GF-D8 (cell line): Measurements from ENCODE around the gene ZNF462.

Experiments
- DNase-seq: peaks from one replicate; lab custom pipeline; 2025; lab: John Stamatoyannopoulos, UW

ZNF462 gene

DNA sequence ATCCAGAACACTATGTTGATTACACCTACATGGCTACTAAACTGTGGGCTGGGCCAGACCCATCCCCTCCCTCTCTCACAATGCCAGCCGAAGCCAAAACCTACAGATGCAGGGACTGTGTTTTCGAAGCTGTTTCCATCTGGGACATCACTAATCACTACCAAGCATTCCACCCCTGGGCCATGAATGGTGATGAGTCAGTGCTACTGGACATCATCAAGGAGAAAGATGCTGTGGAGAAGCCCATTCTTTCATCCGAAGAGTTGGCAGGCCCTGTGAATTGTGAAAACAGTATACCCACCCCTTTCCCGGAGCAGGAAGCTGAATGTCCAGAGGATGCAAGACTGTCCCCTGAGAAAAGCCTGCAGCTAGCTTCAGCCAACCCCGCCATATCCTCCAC is 65.0 kb downstream of the ZNF462 start:
- no peak for DNase-seq

DNA sequence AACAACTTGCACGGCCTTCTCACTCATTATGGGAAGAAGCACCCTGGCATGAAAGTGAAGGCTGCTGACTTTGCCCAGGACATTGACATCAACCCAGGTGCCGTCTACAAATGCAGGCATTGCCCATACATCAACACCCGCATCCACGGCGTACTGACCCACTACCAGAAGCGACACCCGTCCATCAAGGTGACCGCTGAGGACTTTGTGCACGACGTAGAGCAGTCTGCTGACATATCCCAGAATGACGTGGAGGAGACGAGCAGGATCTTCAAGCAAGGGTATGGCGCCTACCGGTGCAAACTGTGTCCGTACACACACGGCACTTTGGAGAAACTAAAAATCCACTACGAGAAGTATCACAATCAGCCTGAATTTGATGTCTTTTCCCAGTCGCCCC is 65.4 kb downstream of the ZNF462 start:
- DNase-seq: no peak

DNA sequence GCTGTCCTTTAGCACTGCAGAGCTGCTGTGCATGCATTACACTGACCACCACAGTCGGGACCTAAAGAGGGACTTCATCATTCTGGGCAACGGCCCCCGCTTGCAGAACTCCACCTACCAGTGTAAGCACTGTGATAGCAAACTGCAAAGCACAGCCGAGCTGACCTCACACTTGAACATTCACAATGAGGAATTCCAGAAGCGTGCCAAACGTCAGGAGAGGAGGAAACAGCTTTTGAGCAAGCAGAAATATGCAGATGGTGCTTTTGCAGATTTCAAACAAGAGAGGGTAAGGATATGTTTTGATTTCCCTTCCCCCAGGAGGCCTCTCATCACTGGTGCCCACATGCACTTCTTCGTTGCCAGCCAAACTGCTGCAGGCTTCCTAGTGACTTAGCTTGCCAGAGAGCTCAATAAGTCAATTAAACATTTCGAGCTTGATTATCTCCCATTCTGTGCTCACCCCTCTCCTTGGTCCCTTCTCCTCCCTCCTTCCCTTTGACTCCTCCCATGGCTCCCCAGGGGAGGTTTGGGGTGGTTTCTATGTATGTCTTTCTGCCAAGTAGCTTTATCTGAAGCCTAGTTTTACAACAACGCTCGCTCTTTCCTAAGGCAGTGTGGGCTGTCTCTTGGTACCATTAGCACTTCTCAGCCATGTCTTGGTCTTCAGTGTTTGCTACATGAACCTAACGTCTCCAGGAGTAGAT is 66.7 kb downstream of the ZNF462 start:
- no peak for DNase-seq

DNA sequence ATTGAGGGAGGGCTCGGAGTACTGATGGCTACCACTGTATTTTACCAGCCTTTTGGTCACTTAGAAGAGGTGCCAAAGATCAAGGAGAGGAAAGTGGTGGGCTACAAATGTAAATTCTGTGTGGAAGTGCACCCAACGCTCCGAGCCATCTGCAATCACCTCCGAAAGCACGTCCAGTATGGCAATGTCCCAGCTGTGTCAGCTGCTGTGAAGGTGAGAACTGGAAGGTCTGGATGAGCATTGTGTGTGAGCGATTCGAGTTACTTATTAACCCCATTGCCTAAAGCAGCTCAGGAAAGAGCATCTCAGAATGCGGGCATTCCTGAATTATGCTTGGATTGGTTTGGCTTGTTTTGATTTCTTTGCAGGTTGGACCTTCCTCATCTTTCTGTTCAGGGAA is 67.5 kb downstream of the ZNF462 start:
- no peak for DNase-seq

DNA sequence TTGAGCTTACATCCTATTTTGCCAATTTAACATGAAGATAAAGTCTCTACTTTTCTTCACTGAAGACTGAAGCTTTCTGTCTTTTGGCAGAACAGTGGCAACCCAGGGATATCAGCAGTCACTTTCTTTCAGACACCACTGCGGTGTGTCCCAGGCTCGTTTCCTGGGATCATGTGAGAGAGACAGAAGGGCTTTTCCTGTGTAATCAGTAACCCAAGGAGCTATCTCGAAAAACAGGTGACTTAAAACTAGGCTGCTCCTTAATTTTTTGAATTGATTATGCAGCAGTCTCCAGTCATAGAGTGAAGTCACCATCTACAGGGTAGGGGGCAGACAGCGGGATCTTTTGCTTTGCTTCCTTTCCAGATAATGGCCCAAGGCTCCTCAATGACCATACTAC is 68.5 kb downstream of the ZNF462 start:
- DNase-seq: no peak

DNA sequence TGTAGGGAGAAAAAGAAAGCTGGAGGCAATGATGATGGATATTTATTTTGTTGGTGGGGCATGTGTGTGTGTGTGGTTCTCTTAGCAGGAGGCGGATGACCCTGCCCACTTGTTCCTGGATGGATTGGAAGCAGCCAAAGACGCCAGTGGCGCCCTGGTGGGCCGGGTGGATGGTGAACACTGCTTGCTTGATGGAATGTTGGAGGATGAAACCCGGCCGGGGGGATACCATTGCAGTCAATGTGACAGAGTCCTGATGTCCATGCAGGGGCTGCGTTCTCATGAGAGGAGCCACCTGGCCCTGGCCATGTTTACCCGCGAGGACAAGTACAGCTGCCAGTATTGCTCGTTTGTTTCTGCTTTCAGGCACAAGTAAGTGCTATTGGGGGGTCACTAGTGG is 69.2 kb downstream of the ZNF462 start:
- DNase-seq: no peak

DNA sequence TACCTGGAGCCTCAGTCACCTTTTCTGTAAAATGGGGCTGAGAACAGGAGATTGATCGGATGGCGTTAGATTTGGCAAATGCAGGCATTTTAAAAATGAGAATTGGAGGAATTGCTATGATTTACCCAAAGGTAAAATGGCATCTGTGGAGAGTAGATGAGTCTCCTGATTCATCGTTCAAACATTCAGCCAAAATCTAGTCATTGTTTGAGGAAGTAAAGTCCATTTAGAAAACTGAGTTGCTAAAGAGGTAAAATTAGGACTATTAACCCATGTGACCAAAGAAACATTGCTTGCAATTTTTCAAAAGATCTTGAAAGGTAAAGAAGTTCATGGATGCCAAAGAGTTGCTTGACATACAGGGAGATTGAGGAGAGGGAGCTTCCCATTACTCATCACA is 69.7 kb downstream of the ZNF462 start:
- DNase-seq: no peak

DNA sequence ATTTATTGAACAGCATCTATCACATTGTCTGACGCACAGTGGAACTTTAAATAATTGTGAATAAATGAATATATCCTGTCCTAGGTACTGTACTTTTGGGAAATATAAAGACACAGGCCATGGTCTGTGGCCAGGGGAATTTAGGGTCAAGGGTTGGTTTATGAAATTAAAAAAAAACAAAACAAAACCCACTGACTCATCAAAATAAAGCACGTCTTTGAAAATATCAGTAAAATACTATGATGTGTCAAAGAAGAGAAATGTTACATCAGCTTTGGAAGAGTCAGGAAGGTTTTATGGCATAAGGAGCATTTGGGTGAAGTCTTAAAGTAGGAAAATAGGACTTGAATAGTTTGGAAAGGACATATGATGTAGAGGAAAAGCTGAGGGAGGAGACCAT is 70.5 kb downstream of the ZNF462 start:
- no peak for DNase-seq

DNA sequence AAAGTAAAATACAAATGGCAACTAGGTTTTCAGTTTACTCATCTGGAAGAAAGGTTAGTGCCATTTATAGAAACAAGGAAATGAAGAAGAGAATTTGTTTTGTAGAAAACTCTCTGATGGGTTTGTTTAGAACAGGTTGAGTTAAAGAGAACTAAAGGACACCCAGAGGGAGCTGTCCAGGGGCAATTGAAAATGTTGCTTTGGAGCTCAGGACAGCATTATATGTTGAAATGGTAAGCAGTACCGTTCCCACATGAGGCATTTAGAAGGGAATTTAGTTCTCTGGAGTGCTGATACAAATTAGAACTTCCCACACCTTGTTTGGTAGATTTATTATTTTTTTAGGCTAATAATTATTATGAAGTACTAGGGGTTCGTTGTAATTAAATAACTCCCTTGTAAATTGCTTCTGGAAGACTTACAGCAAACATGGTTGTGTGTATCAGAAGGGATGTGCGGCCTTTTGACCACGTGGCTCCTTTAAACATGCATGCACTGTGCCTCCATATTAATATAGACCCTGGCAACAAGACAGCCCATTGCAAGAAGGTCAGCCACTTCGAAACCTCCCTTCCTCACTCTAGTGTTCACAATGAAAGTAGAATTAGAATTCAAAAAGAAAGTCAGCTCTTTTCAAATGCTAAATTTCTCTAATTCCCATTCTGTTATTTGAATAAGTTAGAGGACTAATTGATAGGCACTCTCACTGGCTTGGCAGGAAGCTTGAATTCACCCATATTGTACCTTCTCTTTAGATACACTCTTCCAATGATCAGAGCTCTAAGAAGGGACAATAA is 71.7 kb downstream of the ZNF462 start:
- DNase-seq: no peak

DNA sequence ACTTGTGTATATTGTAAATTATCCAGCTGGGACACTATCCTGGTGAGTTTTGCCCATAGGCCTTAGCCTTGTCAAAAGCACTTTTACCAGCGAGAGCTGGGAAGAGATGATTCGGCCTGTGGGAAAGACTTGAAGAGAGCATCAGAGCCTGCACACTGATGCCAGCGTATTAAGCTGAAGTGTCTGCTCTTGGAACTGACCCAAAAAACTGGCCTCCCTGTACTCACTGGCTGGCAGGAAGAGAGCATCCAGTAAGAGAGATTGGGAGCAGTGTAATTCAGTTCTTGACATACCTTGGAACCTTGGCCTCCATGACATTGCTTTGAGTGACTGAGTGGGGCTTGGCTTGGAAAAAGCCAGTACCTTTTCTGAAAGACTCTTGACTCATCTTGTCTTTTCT is 73.7 kb downstream of the ZNF462 start:
- no peak for DNase-seq

DNA sequence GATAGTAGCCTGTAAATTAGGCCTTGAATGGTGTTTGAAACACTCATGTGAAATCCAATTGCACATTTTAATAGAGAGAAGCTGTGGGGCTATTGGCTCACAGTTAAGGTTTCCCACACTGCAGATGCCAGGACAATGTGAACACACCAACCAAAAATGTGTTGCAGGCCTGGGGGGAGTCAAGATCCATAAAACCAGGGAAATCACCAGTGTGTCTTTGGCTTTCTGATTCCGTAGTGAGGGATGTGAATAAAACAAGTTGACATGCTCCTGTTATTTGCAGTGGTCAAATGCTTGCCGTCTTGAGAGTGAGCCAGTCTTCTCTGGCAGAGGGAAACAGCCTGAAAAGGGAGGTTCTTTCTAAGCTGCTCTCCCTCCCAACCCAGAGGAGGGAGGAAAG is 79.0 kb downstream of the ZNF462 start:
- DNase-seq: no peak

DNA sequence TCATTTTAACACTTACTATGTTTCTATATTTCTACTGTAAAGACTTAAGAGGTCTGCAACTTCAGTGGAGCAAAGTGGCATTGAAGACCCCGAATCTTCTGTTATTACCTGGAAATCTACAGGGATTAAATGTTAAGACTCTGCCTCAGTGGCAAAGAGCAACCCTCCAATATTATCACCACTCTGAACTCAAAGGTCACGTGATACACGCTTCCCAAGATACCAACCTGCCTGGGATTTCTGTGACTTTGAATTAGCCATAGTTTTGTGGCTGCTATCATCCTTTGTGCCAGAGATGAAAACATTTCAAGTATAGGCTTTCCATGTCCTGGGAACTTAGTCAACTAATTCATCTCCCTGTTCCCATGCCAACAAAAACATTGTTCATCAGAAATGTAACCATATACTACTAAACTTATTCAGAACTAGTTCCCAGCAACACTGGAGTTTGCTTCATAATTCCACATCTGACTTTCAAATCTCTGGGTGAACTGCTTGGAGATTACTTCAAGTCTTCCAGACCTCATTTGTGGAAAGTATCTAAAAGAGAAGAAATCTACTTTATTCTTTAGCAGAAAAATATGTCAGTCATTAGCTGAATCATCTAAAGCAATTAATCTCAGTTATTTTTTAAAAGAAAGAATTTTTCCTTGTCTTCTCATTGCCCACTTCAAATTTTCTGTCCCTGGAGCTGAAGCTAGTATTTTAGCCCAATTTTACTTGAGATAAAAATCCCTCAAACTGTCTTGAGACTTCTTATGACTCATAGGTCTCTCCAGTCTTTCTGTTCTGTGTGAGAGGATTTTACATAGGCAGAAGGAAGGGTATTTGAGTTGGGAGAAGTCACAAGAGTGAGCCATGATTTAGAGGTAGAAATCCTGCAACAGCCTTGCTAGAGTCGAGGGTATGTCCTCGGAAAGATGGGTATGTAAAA is 83.0 kb downstream of the ZNF462 start:
- DNase-seq: no peak

DNA sequence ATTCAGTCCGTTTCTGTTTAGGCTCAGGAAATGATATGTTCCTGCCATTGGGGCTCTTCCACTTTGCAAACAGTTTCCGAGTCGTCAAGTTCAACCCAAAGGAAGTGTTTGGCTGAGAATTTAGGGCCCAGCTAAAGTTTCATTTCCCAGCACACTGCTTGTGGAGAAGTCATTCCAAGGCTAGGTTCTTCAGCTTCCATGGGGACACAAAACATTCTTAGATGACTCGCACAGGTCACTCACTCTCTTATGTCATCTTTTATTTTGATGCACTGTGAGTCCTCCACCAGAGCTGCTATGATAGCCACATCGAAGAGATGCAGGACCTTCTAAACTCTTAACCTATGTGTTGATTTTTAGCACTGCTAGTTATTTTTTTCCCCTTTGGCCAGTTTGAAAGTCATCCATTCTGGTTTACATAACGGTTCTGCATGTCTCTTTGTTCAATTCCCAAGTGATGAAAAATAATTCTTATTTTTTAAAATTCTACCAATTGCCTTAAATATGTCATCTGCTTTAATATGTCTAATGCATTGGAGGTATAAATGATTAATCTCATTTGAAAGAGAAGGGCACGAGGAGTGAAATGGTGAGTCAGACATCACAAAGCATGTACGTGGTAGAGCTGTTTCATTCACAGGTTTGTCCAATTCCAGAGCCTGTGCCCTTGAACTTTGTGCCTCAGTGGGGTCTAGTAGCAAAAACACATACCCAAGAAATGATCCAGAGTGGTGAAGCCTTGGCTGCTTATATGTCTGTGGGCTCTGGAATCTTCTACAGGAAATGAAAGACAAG is 84.3 kb downstream of the ZNF462 start:
- DNase-seq: no peak

DNA sequence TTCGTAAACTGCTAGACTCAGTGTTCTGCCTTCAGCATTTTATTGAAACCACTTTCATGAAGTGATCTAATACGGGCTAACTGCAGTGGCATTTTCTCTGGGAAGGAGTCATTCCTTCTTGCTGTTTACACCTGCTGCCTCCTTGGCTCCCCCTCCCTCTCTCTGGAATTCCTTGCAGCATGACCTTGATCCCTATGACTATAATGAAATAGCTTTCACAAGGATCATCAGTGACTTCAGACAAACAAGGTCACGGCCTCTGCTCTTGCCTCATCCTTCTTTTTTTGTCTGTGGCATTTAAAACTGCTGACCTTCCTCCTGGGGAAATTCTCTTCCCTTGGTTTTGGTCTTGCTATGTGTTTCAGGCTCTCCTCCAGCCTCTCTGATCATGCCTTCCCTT is 90.2 kb downstream of the ZNF462 start:
- no peak for DNase-seq

DNA sequence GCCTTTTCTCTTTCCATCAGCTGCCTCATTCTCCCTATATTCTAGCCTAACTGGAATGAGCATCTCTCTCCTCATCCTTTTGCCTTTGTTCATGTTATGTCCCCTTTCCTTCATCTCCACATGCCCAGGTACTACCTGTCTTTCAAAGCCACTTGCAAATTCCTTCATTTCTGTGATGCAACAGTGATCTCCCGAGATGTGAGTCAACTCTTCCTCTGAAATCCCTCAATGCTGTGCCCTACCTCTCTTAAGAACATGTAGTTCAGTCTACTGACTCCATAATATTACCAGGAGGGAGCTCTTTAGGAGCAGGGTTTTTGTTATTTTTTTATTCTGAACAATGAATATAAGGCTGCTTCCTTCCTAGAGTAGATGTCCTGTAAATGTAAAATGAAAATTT is 91.6 kb downstream of the ZNF462 start:
- DNase-seq: no peak

DNA sequence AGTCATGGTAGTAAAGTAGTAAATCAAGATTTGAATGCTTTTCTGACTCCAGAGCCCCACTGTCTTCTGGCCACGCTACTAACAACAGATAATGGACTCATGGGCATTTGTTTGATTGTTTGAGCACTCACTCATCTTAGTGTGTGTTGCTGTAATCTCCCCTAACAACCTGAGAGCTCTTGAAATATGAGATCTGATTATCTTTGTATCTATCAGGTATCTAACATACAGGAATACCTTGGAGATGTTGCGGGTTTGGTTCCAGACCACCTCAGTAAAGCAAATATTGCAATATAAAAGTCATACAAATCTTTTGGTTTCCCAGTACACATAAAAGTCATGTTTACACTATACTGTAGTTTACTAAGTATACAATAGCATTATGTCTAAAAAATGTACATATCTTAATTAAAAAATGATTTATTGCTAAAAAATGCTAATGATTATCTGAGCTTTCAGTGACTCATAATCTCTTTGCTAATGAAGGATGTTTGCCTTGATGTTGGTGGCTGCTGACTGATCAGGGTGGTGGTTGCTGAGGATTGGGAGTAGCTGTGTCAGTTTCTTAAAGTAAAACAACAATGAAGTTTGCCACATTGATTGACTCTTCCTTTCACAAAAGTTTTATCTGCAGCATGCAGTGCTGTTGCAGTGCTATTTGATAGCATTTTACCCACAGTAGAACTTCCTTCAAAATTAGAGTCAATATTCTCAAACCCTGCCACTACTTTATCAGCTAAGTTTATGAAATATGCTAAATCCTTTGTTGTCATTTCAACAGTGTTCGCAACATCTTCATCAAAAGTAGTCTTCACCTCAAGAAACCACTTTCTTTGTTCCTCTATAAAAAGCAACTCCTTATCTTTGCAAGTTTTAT is 92.2 kb downstream of the ZNF462 start:
- DNase-seq: no peak

DNA sequence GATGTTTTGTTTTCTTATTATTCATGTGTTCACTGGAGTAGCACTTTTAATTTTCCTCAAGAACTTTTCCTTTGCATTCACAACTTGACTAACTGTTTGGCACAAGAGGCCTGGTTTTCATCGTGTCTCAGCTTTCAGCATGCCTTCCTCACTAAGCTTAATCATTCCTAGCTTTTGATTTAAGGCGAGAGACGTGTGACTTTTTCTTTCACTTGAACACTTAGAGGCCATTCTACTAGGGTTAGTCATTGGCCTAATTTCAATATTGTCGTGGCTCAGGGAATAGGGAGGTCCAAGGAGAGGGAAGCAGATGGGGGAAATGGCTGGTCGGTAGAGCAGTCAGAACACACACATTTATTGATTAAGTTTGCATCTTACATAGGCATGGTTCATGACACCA is 94.0 kb downstream of the ZNF462 start:
- DNase-seq: no peak

DNA sequence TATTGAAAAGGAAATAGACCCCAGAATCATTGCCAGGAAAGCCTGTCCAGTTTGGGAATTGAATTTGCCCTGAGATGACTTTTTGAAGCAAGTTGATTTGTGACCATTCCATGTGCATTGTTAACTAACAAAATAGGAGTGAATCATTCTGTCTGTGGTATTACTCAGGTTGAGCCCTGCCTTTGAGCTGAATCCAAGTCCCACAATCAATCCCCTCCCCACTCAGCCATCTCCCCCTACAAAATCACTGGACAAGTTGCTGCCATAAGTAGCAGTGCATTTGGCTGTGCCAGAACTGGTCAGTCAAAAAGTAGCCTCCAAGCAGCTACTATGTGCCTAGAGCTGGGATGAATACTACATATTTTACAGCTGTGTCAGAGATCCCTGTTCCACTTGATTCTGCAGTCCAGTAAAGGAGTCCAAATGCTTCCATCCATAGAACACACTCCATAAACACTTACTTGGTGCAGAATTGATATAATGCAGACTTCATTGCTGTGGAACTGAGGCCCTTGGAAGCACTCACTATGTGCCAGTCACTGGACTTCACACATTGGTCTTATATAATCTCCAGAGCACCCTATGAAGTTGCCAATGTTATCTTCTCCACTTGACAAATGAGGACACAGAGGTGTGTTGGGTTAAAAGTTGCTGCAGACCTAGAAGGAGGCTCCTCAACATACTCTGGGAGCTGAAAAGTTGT is 96.1 kb downstream of the ZNF462 start:
- DNase-seq: no peak

DNA sequence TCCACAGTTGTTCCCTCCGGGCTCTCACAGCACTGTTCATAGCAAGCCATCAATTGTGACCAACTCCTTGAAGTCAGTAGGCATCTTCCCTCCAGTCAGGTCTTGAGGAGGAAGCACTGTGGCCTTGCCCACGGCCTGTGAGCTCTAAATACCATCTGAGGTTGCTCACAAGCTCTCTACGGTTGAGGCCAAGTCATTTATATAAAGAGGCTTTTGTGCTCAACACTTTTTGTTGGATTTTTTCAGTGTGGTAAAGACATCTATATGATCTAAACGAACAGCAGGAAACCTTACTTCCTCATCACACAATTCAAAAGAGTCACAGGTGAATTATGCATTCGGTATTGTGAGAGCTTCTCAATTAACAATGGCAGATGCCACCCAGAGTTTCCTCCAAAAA is 97.3 kb downstream of the ZNF462 start:
- DNase-seq: no peak

DNA sequence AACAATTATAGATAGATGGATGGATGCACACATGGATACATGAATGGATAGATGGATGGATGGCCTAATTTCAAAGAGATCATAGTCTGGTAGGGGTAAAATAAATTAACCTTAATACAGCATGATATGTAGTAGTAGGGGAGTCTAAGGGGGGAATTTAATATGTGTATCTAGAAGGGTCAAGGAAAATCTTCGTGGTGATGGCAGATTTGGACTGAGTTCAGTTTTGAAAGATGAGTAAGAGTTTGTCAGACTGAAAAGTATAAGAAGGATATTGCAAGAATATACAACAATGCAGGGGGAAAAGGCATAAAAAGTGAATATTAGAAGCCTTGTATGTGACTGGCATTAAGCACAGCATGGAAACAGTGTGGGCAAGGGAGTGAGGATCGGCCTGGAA is 98.7 kb downstream of the ZNF462 start:
- no peak for DNase-seq
